K562 (cell line): ENCODE measurements around the gene CILP. TPM values are rescaled to one million over a fixed set of nuclear protein-coding genes. Genes with fewer than 3 reads are reported as not detected.
"Not testable (repeated sequence)": the region's sequence is repeated elsewhere in the genome, so short reads cannot be mapped to it uniquely, and the experiment has no call there.

Experiments
- ATAC-seq: fragments of 200-7000 bp; cut with Tn5 transposase; 3 replicates; pipeline ENCODE4 v1.9.1; 2020; ENCODE audit warnings: moderate library complexity
- BruUV-seq: library from RNA; stranded (reverse); fragments of 400-500 nt; replicated peaks from 2 replicates; lab custom pipeline; 2021; lab: Mats Ljungman, UMichigan
- CTCF ChIA-PET: fragments of 300-600 bp; formaldehyde crosslinking; extraction: SDS; loops from one replicate; lab custom pipeline; 2021; ENCODE audit warnings: low intra/inter-chr PET ratio; lab: Yijun Ruan, JAX
- POLR2A ChIA-PET: fragments of 300-600, 350-650 bp; sonication (Branson Sonifier 250); formaldehyde crosslinking; extraction: SDS; loops from one replicate; lab custom pipeline; 2021; ENCODE audit warnings: antibody characterized with exemption, inconsistent platforms; lab: Yijun Ruan, JAX
- DNase-seq, 4 experiments: peaks; one replicate each; pipeline versions ENCODE4 v3.0.0 to v3.0.0-alpha.2; 2011 to 2018; ENCODE audit warnings: low spot score in 3 of 4, mixed read lengths in 3 of 4; ENCODE audit errors: extremely low read depth in 1 of 4
- FAIRE-seq: peaks from 2 replicates; lab custom pipeline; 2011; peaks lifted over from hg19 to GRCh38; lab: Jason Lieb, UNC
- H2AFZ ChIP-seq: 2 replicates; pipeline ENCODE4 v1.6.0; 2011; ENCODE audit warnings: low read depth, low read length, control low read depth, inconsistent platforms
- H3K27ac ChIP-seq: fragments of 200-600 bp; 3 replicates; pipeline ENCODE4 v1.8.0; 2011; ENCODE audit warnings: low read depth, mild to moderate bottlenecking, control low read depth, inconsistent platforms, low read length, moderate library complexity, mixed read lengths; ENCODE audit errors: extremely low read depth
- H3K27me3 ChIP-seq, 2 experiments: fragments of 300-600 bp in 1 of 2; 2 replicates in 1 of 2; 3 replicates in 1 of 2; pipeline versions ENCODE4 v1.6.0 to v1.8.0; 2011; ENCODE audit warnings: inconsistent platforms in 2 of 2, low read length in 2 of 2, mild to moderate bottlenecking in 1 of 2, mixed read lengths in 1 of 2, moderate library complexity in 1 of 2; ENCODE audit not compliant: control insufficient read depth in 2 of 2, insufficient read depth in 2 of 2
- H3K36me3 ChIP-seq: fragments of 300-600 bp; 3 replicates; pipeline ENCODE4 v1.8.0; 2011; ENCODE audit warnings: mild to moderate bottlenecking, low read length, inconsistent platforms; ENCODE audit not compliant: control insufficient read depth, insufficient read depth
- H3K4me1 ChIP-seq, 2 experiments: fragments of 200-600 bp in 1 of 2; replicated peaks in 1 of 2; 2 replicates in 1 of 2; 3 replicates in 1 of 2; pipeline versions ENCODE4 v1.5.1 to v1.8.0; 2011; ENCODE audit warnings: inconsistent platforms in 2 of 2, low read length in 2 of 2, mild to moderate bottlenecking in 1 of 2, mixed read lengths in 1 of 2, moderate library complexity in 1 of 2; ENCODE audit not compliant: control insufficient read depth in 2 of 2, insufficient read depth in 2 of 2
- H3K4me2 ChIP-seq: 2 replicates; pipeline ENCODE4 v1.6.1; 2011; ENCODE audit warnings: low read length, control low read depth, inconsistent platforms, mixed read lengths; ENCODE audit not compliant: insufficient read depth
- H3K4me3 ChIP-seq: fragments of 200-600 bp; sonication (generic), shearing (Covaris generic); 2 replicates; pipeline ENCODE4 v1.5.1; 2016; ENCODE audit warnings: control low read depth, inconsistent platforms
- H3K79me2 ChIP-seq: fragments of 200-600 bp; 3 replicates; pipeline ENCODE4 v1.8.0; 2011; ENCODE audit warnings: low read length, inconsistent platforms; ENCODE audit not compliant: control insufficient read depth, insufficient read depth
- H3K9ac ChIP-seq, 2 experiments: 2 replicates each; pipeline versions ENCODE4 v1.6.0 to v1.6.1; 2011; ENCODE audit warnings: low read depth in 2 of 2, low read length in 2 of 2, control low read depth in 1 of 2, inconsistent platforms in 1 of 2, mild to moderate bottlenecking in 1 of 2, mixed read lengths in 1 of 2; ENCODE audit not compliant: insufficient read depth in 1 of 2
- H3K9me1 ChIP-seq: one replicate; pipeline ENCODE4 v1.6.0; 2011; ENCODE audit warnings: inconsistent platforms, mild to moderate bottlenecking, low read length, moderate library complexity; ENCODE audit not compliant: control insufficient read depth, insufficient read depth
- H3K9me3 ChIP-seq: replicated peaks from 2 replicates; pipeline ENCODE4 v1.5.1; 2011; ENCODE audit warnings: low read depth, low read length, inconsistent platforms; ENCODE audit not compliant: control insufficient read depth, insufficient read depth
- H4K20me1 ChIP-seq: replicated peaks from 2 replicates; pipeline ENCODE4 v1.6.1; 2011; ENCODE audit warnings: low read length, inconsistent platforms, mixed read lengths; ENCODE audit not compliant: control insufficient read depth, insufficient read depth
- BRCA1 ChIP-seq, 2 experiments: fragments of 450-650 bp in 1 of 2; sonication (generic) in 1 of 2; formaldehyde crosslinking in 1 of 2; IDR thresholded peaks; 2 replicates each; pipeline versions ENCODE4 v1.5.0 to v1.6.1; 2017 to 2020; ENCODE audit warnings: mild to moderate bottlenecking in 1 of 2, missing genetic modification reagents in 1 of 2
- CC2D1A ChIP-seq: fragments of 450-650 bp; IDR thresholded peaks from 2 replicates; pipeline ENCODE4 v1.6.1; 2017; ENCODE audit warnings: mild to moderate bottlenecking
- ELF2 ChIP-seq: fragments of 250-450 bp; sonication (Bioruptor Pico); IDR thresholded peaks from 2 replicates; pipeline ENCODE4 v1.5.0; 2021; ENCODE audit warnings: mild to moderate bottlenecking
- FOXP1 ChIP-seq: sonication (generic); formaldehyde crosslinking; IDR thresholded peaks from 2 replicates; pipeline ENCODE4 v1.8.0; 2022; ENCODE audit warnings: mild to moderate bottlenecking, missing genetic modification reagents
- GABPB1 ChIP-seq: sonication (generic); formaldehyde crosslinking; IDR thresholded peaks from 2 replicates; pipeline ENCODE4 v1.8.0; 2022; ENCODE audit warnings: mild to moderate bottlenecking, missing genetic modification reagents
- GABPB2 ChIP-seq: fragments of 250-450 bp; sonication (Bioruptor Pico); conservative IDR thresholded peaks from 2 replicates; pipeline ENCODE4 v1.5.1; 2021; ENCODE audit warnings: mild to moderate bottlenecking
- KDM4B ChIP-seq, 2 experiments: fragments of 450-650 bp in 1 of 2; sonication (generic) in 1 of 2; IDR thresholded peaks; 2 replicates each; pipeline ENCODE4 v1.6.1; 2016 to 2017; ENCODE audit warnings: borderline replicate concordance in 2 of 2, antibody characterized with exemption in 1 of 2, low read depth in 1 of 2, mild to moderate bottlenecking in 1 of 2
- MYBL2 ChIP-seq, 2 experiments: fragments of 450-650 bp in 1 of 2; sonication (generic) in 1 of 2; formaldehyde crosslinking in 1 of 2; IDR thresholded peaks; 2 replicates each; pipeline versions ENCODE4 v1.6.1 to v1.8.1; 2017 to 2022; ENCODE audit warnings: borderline replicate concordance in 1 of 2, inconsistent platforms in 1 of 2, low read depth in 1 of 2, mild to moderate bottlenecking in 1 of 2, missing genetic modification reagents in 1 of 2, moderate library complexity in 1 of 2
- NFATC3 ChIP-seq: fragments of 450-650 bp; IDR thresholded peaks from 2 replicates; pipeline ENCODE4 v1.6.1; 2017; ENCODE audit warnings: mild to moderate bottlenecking
- PHF20 ChIP-seq: fragments of 450-650 bp; IDR thresholded peaks from 2 replicates; pipeline ENCODE4 v1.6.1; 2018; ENCODE audit not compliant: partially characterized antibody
- RB1 ChIP-seq: fragments of 450-650 bp; IDR thresholded peaks from 2 replicates; pipeline ENCODE4 v1.6.1; 2017; ENCODE audit warnings: low read depth, mild to moderate bottlenecking
- SRF ChIP-seq, 2 experiments: fragments of 250-450, 450-650 bp in 1 of 2; sonication (Bioruptor Pico) in 1 of 2; sonication (generic) in 1 of 2; formaldehyde crosslinking; IDR thresholded peaks; 2 replicates each; pipeline versions ENCODE4 v1.5.0 to v1.5.1; 2020 to 2022; ENCODE audit warnings: mild to moderate bottlenecking in 1 of 2, missing genetic modification reagents in 1 of 2
- XRCC5 ChIP-seq: fragments of 200-400 bp; formaldehyde crosslinking; IDR thresholded peaks from 2 replicates; pipeline ENCODE4 v1.6.1; 2017; ENCODE audit warnings: low read depth, mild to moderate bottlenecking, low read length
- ZBTB8A ChIP-seq: fragments of 450-650 bp; IDR thresholded peaks from 2 replicates; pipeline ENCODE4 v1.6.1; 2018; ENCODE audit warnings: mild to moderate bottlenecking, moderate library complexity; ENCODE audit not compliant: partially characterized antibody
- ZC3H8 ChIP-seq: fragments of 450-650 bp; IDR thresholded peaks from 2 replicates; pipeline ENCODE4 v1.6.1; 2017
- ZNF668 ChIP-seq: fragments of 250-450 bp; sonication (Bioruptor Pico); IDR thresholded peaks from 2 replicates; pipeline ENCODE4 v1.8.0; 2022; ENCODE audit warnings: mild to moderate bottlenecking, inconsistent platforms
- ZNF766 ChIP-seq: fragments of 200-800 bp; sonication (Bioruptor generic); conservative IDR thresholded peaks from 2 replicates; pipeline ENCODE4 v1.6.1; 2016; ENCODE audit warnings: missing genetic modification characterization, missing compliant biosample characterization
- WGBS: fragments of 100-300 bp; shearing (Covaris generic); methylation state at CpG from one replicate; pipeline ENCODE4 v1.1.6; 2016; ENCODE audit warnings: low coverage, mixed read lengths; ENCODE audit not compliant: insufficient coverage; ENCODE audit errors: missing lambda C conversion rate; 5-methylcytosine and 5-hydroxymethylcytosine counted together
- in situ Hi-C: fragments of 300-500 bp; cut with MboI; formaldehyde crosslinking; loops from 4 replicates; pipeline ENCODE4 v1.15.0; 2018; ENCODE audit warnings: inconsistent platforms, mixed read lengths
- intact Hi-C: fragments of 100-400 bp; cut with micrococcal nuclease; formaldehyde crosslinking; loops from 2 replicates; pipeline ENCODE4 v1.14.2; 2022
- polyA plus RNA-seq, 8 experiments: library from polyadenylated mRNA; depleted of rRNA in 4 of 8; stranded (reverse) in 5 of 8; unstranded in 3 of 8; fragments of >200 nt; fragmentation: Nextera tagmentation in 2 of 8; fragmentation: Illumina TruSeq in 1 of 8; extraction: Ambion mirVana in 2 of 8; extraction: Trizol in 1 of 8; gene quantifications; 2 replicates each; pipeline versions ENCODE4 v1.2.1 to v1.2.3, GENCODE V29; 2011 to 2014; ENCODE audit warnings: inconsistent platforms in 1 of 8, missing spikeins in 1 of 8
- total RNA-seq, 7 experiments: library from RNA; depleted of rRNA in 6 of 7; stranded (reverse); fragments of >200 nt in 6 of 7; fragmentation: Illumina TruSeq in 2 of 7; extraction: Trizol in 2 of 7; gene quantifications; 2 replicates each; pipeline versions ENCODE4 v1.2.1 to v1.2.3, GENCODE V29; 2011 to 2021; ENCODE audit warnings: low replicate concordance in 1 of 7
- TF ChIP-seq, protein P1 (sequence below): sonication (generic); formaldehyde crosslinking; IDR thresholded peaks from 2 replicates; pipeline ENCODE4 v1.8.0; 2022; ENCODE audit warnings: mild to moderate bottlenecking, missing genetic modification reagents
- TF ChIP-seq, protein P2 (sequence below): sonication (generic); formaldehyde crosslinking; IDR thresholded peaks from 2 replicates; pipeline ENCODE4 v1.9.0; 2022; ENCODE audit warnings: mild to moderate bottlenecking, missing genetic modification reagents
- TF ChIP-seq, protein P3 (sequence below): sonication (generic); formaldehyde crosslinking; IDR thresholded peaks from 2 replicates; pipeline ENCODE4 v1.8.0; 2022; ENCODE audit warnings: mild to moderate bottlenecking, low read depth, missing genetic modification reagents

The CILP gene
- total and polyA plus RNA-seq, 9 of the 15 experiments (the other 6 are each of a cell fraction or from before 2014, with no cell fraction given), result 0.03 TPM; not detected in 8

GRCh38 chr15:65189102-65189740, 22.1 kb downstream of the CILP start (continued):
- TF ChIP-seq, protein P1, sequence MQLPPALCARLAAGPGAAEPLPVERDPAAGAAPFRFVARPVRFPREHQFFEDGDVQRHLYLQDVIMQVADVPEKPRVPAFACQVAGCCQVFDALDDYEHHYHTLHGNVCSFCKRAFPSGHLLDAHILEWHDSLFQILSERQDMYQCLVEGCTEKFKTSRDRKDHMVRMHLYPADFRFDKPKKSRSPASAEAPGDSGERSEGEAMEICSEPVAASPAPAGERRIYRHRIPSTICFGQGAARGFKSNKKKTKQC (CRISPR knock-in tag), result no peak
- TF ChIP-seq GABPB1 (CRISPR knock-in tag) (no peak), ZC3H8 (no peak), MYBL2 (IDR thresholded peaks at IDR 0.05; ENCODE audit: low read depth) (no peak), MYBL2 (CRISPR knock-in tag; IDR thresholded peaks at IDR 0.05; ENCODE audit: borderline replicate concordance) (no peak), ELF2 (CRISPR knock-in tag) (no peak), SRF (CRISPR knock-in tag; IDR thresholded peaks at IDR 0.05) (0 out of 4 replicates have a peak, but pooled peaks of 1 of the 2 experiments have one; percentile 14), KDM4B (IDR thresholded peaks at IDR 0.05; ENCODE audit: borderline replicate concordance in 2 of 2, low read depth in 1 of 2) (no peak), ZNF766 (CRISPR knock-in tag) (no peak), ZBTB8A (no peak), BRCA1 (IDR thresholded peaks at IDR 0.05) (no peak), BRCA1 (CRISPR knock-in tag; IDR thresholded peaks at IDR 0.05) (no peak), CC2D1A (peak; percentile 88), GABPB2 (CRISPR knock-in tag) (no peak), FOXP1 (CRISPR knock-in tag) (no peak), NFATC3 (peak; percentile 23; the same call in 1 of the 2 replicates), XRCC5 (no peak), ZNF668 (CRISPR knock-in tag) (no peak), RB1 (0 out of 2 replicates have a peak, but pooled peaks have one; percentile 38), PHF20 (no peak)
- TF ChIP-seq, protein P2, sequence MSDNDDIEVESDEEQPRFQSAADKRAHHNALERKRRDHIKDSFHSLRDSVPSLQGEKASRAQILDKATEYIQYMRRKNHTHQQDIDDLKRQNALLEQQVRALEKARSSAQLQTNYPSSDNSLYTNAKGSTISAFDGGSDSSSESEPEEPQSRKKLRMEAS (CRISPR knock-in tag), result no peak
- TF ChIP-seq, protein P3, sequence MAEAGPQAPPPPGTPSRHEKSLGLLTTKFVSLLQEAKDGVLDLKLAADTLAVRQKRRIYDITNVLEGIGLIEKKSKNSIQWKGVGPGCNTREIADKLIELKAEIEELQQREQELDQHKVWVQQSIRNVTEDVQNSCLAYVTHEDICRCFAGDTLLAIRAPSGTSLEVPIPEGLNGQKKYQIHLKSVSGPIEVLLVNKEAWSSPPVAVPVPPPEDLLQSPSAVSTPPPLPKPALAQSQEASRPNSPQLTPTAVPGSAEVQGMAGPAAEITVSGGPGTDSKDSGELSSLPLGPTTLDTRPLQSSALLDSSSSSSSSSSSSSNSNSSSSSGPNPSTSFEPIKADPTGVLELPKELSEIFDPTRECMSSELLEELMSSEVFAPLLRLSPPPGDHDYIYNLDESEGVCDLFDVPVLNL, result no peak

- not testable (repeated sequence) for H3K27ac ChIP-seq, H3K4me3 ChIP-seq, H3K4me2 ChIP-seq, H3K9ac ChIP-seq, ATAC-seq, H3K27me3 ChIP-seq, H3K9me1 ChIP-seq, FAIRE-seq, BruUV-seq, H3K4me1 ChIP-seq, H4K20me1 ChIP-seq, DNase-seq, H3K36me3 ChIP-seq, H2AFZ ChIP-seq, H3K9me3 ChIP-seq
- WGBS, result 34% methylated on average over 9 of the region's 9 CpGs
- ChIA-PET POLR2A (interaction anchor here (5.2 kb wide), 1 partner anchor 117 kb away, joined by 99 read pairs; the partner anchor contains the start of gene RNU5B-1), CTCF (interaction anchor here (1.1 to 2.4 kb wide), 5 partner anchors 82 to 197 kb away, joined by 4 to 24 read pairs (median 10); partner anchors contain the start of genes RNU5A-1 and RNU5B-1)
- intact Hi-C loops (loop anchor here (2.0 to 5.0 kb wide), 2 partner anchors 116 to 136 kb away; partner anchors contain the start of gene RNU5B-1), in situ Hi-C loops (loop anchor here (5.0 kb wide), 1 partner anchor 109 kb away; the partner anchor contains the start of gene RNU5A-1)
- H3K79me2 ChIP-seq, result peaks cover 16% of the 10 kb centered on the region
These were observed 22.8 kb downstream of the CILP start for GRCh38 chr15:65188472-65188871.
